Glutamatergic neuron (in vitro differentiated cells): ENCODE results near the gene SH3BGR. TPM values are rescaled to one million over a fixed set of nuclear protein-coding genes. Genes with fewer than 3 reads are reported as not detected.

Source experiments
- DNase-seq: peaks from one replicate; pipeline ENCODE4 v3.0.0; 2022
- H3K27ac Mint-ChIP-seq: one replicate; pipeline ENCODE4 v1.8.0; 2020; ENCODE audit warnings: mild to moderate bottlenecking, mixed read lengths, inconsistent platforms; ENCODE audit not compliant: unreplicated experiment
- H3K27me3 Mint-ChIP-seq: one replicate; pipeline ENCODE4 v1.8.0; 2020; ENCODE audit warnings: mild to moderate bottlenecking, moderate library complexity, mixed read lengths, inconsistent platforms; ENCODE audit not compliant: unreplicated experiment
- H3K36me3 Mint-ChIP-seq: one replicate; pipeline ENCODE4 v1.8.0; 2020; ENCODE audit warnings: mild to moderate bottlenecking, mixed read lengths, inconsistent platforms; ENCODE audit not compliant: unreplicated experiment
- H3K4me1 Mint-ChIP-seq: one replicate; pipeline ENCODE4 v1.8.0; 2020; ENCODE audit warnings: mild to moderate bottlenecking, low read depth, mixed read lengths, inconsistent platforms; ENCODE audit not compliant: unreplicated experiment
- H3K4me3 Mint-ChIP-seq: one replicate; pipeline ENCODE4 v1.8.0; 2020; ENCODE audit warnings: mild to moderate bottlenecking, mixed read lengths, inconsistent platforms; ENCODE audit not compliant: unreplicated experiment
- H3K9me3 Mint-ChIP-seq: one replicate; pipeline ENCODE4 v1.8.0; 2020; ENCODE audit warnings: mild to moderate bottlenecking, moderate library complexity, mixed read lengths, inconsistent platforms; ENCODE audit not compliant: unreplicated experiment
- CTCF ChIP-seq: fragments of 200-600 bp; sonication (generic); IDR thresholded peaks from one replicate; pipeline ENCODE4 v1.5.0; 2021; ENCODE audit not compliant: partially characterized antibody, unreplicated experiment
- total RNA-seq: library from RNA; stranded (reverse); fragmentation: NEBNext Ultra II Directional; extraction: Animal tissue kit (Norgen Biotek cat#: 25700); gene quantifications from one replicate; pipeline ENCODE4 v1.2.1, GENCODE V29; 2021; ENCODE audit not compliant: unreplicated experiment

The SH3BGR gene
- total RNA-seq, 1 donor from 2014 or later = 1.5 TPM

- no peak overlapping the region for H3K27ac Mint-ChIP-seq
- no peak for TF ChIP-seq CTCF
- no peaks in the 10 kb centered on the region for H3K27me3 Mint-ChIP-seq
- no peak overlapping the region for H3K4me3 Mint-ChIP-seq
- H3K9me3 Mint-ChIP-seq = peaks cover 1% of the 10 kb centered on the region
- H3K4me1 Mint-ChIP-seq = peaks cover 11% of the 10 kb centered on the region
- DNase-seq = no peak
- H3K36me3 Mint-ChIP-seq = no peaks in the 10 kb centered on the region
Observed at GRCh38 chr21:39489380-39489924, 37.7 kb downstream of the SH3BGR start.

- no peak for TF ChIP-seq CTCF
- no peaks in the 10 kb centered on the region for H3K27me3 Mint-ChIP-seq
- H3K27ac Mint-ChIP-seq = no peak overlapping the region
- no peak overlapping the region for H3K4me3 Mint-ChIP-seq
- no peak for DNase-seq
- H3K36me3 Mint-ChIP-seq = no peaks in the 10 kb centered on the region
- H3K9me3 Mint-ChIP-seq = no peaks in the 10 kb centered on the region
- no peaks in the 10 kb centered on the region for H3K4me1 Mint-ChIP-seq
Observed at GRCh38 chr21:39499156-39499555, 47.4 kb downstream of the SH3BGR start.

GRCh38 chr21:39502631-39503030 lies 50.9 kb downstream of the SH3BGR start:
- H3K27ac Mint-ChIP-seq = no peak overlapping the region
- no peak for TF ChIP-seq CTCF
- no peak overlapping the region for H3K4me3 Mint-ChIP-seq
- no peak for DNase-seq
- H3K9me3 Mint-ChIP-seq = no peaks in the 10 kb centered on the region
- no peaks in the 10 kb centered on the region for H3K27me3 Mint-ChIP-seq
- H3K36me3 Mint-ChIP-seq = peaks cover 7% of the 10 kb centered on the region
- no peaks in the 10 kb centered on the region for H3K4me1 Mint-ChIP-seq

GRCh38 chr21:39503123-39503762 lies 51.5 kb downstream of the SH3BGR start:
- Mint-ChIP-seq H3K4me3 (no peak overlapping the region), H3K36me3 (peaks cover 7% of the 10 kb centered on the region), H3K27ac (no peak overlapping the region), H3K27me3 (no peaks in the 10 kb centered on the region), H3K4me1 (no peaks in the 10 kb centered on the region), H3K9me3 (no peaks in the 10 kb centered on the region)
- no peak for DNase-seq
- TF ChIP-seq CTCF = no peak

GRCh38 chr21:39504230-39504629 lies 52.5 kb downstream of the SH3BGR start:
- Mint-ChIP-seq H3K27ac (no peak overlapping the region), H3K27me3 (no peaks in the 10 kb centered on the region), H3K4me1 (no peaks in the 10 kb centered on the region), H3K4me3 (no peak overlapping the region), H3K9me3 (no peaks in the 10 kb centered on the region), H3K36me3 (peaks cover 7% of the 10 kb centered on the region)
- TF ChIP-seq CTCF = no peak
- no peak for DNase-seq
